DMS53 treated with DMSO at 0.1 percent for 48 hours (cell line): ENCODE measurements around the gene PKP3.
A peak's percentile ranks its signal among the peaks of the same experiment; 100 is the strongest.
"Not testable (repeated sequence)": the region's sequence is repeated elsewhere in the genome, so short reads cannot be mapped to it uniquely, and the experiment has no call there.

Source experiments
- DNase-seq: peaks from one replicate; lab custom pipeline; 2025; ENCODE audit not compliant: unreplicated experiment; lab: John Stamatoyannopoulos, UW

Gene PKP3

GRCh38 chr11:410711-411110, 16.7 kb downstream of the PKP3 start:
- DNase-seq: not testable (repeated sequence)

- DNase-seq: not testable (repeated sequence)
Measured at GRCh38 chr11:411520-411919, 17.5 kb downstream of the PKP3 start.

GRCh38 chr11:412641-413119, 18.7 kb downstream of the PKP3 start:
- DNase-seq: no peak

GRCh38 chr11:413120-414081, 19.4 kb downstream of the PKP3 start:
- no peak for DNase-seq

- no peak for DNase-seq
Measured at GRCh38 chr11:414318-414857, 20.4 kb downstream of the PKP3 start.

- DNase-seq: no peak
Measured at GRCh38 chr11:415640-416041, 21.6 kb downstream of the PKP3 start.

- DNase-seq: no peak
Measured at GRCh38 chr11:416051-416756, 22.2 kb downstream of the PKP3 start.

- peak; percentile 82 for DNase-seq
Measured at GRCh38 chr11:416757-417621, 23.0 kb downstream of the PKP3 start.

GRCh38 chr11:417652-418342, 23.8 kb downstream of the PKP3 start:
- DNase-seq: no peak

GRCh38 chr11:418343-419247, 24.6 kb downstream of the PKP3 start:
- DNase-seq: no peak

- DNase-seq: no peak
Measured at GRCh38 chr11:419248-420005, 25.4 kb downstream of the PKP3 start.

- no peak for DNase-seq
Measured at GRCh38 chr11:420054-420910, 26.3 kb downstream of the PKP3 start.

GRCh38 chr11:420911-421321, 26.9 kb downstream of the PKP3 start:
- no peak for DNase-seq

- no peak for DNase-seq
Measured at GRCh38 chr11:422249-422656, 28.2 kb downstream of the PKP3 start.

GRCh38 chr11:424232-424631, 30.2 kb downstream of the PKP3 start:
- no peak for DNase-seq

- not testable (repeated sequence) for DNase-seq
Measured at GRCh38 chr11:424766-425165, 30.8 kb downstream of the PKP3 start.

GRCh38 chr11:425301-425700, 31.3 kb downstream of the PKP3 start:
- no peak for DNase-seq
